ENCODE data around the gene GINS1.

DNA sequence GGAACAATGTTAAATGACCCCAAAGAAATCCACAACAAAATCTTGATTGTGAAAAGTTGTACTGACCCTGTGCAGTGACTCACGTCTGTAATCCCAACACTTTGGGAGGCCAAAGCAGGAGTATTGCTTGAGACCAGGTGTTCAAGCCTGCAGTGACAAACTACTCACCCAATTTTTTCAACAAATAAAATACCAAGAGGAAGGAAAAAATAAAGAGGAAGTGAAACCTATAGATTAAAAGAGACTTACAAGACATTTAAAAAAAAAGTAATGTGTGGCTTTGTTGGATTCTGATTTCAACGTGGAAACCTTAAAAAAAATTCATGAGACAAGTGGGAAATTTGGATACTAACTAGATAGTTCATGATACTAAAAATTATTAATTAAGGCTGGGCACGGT is 31.9 kb downstream of the GINS1 start:
- TF ChIP-seq, protein P1, sequence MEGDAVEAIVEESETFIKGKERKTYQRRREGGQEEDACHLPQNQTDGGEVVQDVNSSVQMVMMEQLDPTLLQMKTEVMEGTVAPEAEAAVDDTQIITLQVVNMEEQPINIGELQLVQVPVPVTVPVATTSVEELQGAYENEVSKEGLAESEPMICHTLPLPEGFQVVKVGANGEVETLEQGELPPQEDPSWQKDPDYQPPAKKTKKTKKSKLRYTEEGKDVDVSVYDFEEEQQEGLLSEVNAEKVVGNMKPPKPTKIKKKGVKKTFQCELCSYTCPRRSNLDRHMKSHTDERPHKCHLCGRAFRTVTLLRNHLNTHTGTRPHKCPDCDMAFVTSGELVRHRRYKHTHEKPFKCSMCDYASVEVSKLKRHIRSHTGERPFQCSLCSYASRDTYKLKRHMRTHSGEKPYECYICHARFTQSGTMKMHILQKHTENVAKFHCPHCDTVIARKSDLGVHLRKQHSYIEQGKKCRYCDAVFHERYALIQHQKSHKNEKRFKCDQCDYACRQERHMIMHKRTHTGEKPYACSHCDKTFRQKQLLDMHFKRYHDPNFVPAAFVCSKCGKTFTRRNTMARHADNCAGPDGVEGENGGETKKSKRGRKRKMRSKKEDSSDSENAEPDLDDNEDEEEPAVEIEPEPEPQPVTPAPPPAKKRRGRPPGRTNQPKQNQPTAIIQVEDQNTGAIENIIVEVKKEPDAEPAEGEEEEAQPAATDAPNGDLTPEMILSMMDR (IDR thresholded peaks at IDR 0.05), result no peak
- TF ChIP-seq POLR2A (IDR thresholded peaks at IDR 0.05), result no peak
